Measurements from ENCODE around the gene NUBP1.

NUBP1 gene

DNA sequence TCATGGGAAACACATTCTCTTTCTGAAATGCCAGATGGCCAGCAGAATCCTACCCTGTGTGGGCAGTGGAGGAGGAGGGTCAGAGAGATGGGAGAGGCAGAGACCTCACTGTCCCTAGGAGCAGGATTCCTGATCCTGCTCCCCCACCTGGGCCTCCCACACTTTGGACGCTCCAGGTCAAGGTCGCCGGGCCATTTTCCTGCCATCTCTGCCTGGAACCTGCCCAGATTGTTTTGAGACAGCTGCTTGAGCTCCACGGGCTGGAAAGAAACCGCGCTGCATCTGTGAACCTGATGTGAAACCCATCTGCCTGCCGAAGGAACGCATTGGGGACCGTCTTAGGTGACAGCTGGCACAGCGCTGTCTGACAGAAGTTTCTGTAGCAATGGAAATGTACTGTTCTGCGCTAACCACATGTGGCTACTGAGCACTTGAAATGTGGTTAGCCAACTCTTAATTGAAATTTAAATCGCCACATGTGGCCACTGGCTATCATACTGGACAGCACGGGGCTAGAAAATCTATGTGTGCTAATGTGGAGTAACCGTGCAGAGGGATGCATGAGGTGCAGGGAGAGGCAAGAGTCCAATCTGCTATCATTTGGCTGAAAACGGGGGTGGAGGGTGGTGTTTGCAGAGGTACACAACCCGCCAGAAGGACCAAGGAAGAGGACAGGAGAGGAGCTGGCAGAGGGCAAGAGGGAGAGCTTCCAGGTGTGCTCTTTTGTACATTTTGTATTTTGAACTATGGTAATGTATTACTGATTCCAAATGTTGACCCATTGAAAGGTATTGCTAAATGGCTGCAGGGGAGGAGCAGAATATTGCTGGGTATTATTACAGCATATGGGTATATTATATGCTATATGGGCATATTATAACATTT is 15.4 kb upstream of the NUBP1 start:
- Histone ChIP-seq H3K4me1 (ENCODE audit: insufficient read depth, low read length, severe bottlenecking) (peaks cover 8% of the 10 kb centered on the region), H3K27me3 (ENCODE audit: insufficient read depth, low read length) (no peaks in the 10 kb centered on the region), H3K4me2 (ENCODE audit: low read length) (no peak overlapping the region), H2AFZ (ENCODE audit: low read length) (no peak overlapping the region), H3K9me2 (ENCODE audit: low read depth, low read length) (no peaks in the 10 kb centered on the region), H3K9me3 (ENCODE audit: low read length) (peaks cover 3% of the 10 kb centered on the region), H4K20me1 (ENCODE audit: insufficient read depth, low read length) (no peaks in the 10 kb centered on the region), H3K4me3 (ENCODE audit: low read depth, low read length, poor library complexity, severe bottlenecking) (no peak overlapping the region), H3K27ac (ENCODE audit: low read depth, low read length, poor library complexity, severe bottlenecking) (no peak overlapping the region), H3K9ac (ENCODE audit: low read length) (no peak overlapping the region), H3K36me3 (ENCODE audit: insufficient read depth, low read length) (no peaks in the 10 kb centered on the region; the same call in 1 of the 2 replicates), H3F3A (ENCODE audit: insufficient read depth, low read length) (no peaks in the 10 kb centered on the region), H3K79me2 (ENCODE audit: insufficient read depth, low read length) (no peaks in the 10 kb centered on the region)
- TF ChIP-seq, protein P1, sequence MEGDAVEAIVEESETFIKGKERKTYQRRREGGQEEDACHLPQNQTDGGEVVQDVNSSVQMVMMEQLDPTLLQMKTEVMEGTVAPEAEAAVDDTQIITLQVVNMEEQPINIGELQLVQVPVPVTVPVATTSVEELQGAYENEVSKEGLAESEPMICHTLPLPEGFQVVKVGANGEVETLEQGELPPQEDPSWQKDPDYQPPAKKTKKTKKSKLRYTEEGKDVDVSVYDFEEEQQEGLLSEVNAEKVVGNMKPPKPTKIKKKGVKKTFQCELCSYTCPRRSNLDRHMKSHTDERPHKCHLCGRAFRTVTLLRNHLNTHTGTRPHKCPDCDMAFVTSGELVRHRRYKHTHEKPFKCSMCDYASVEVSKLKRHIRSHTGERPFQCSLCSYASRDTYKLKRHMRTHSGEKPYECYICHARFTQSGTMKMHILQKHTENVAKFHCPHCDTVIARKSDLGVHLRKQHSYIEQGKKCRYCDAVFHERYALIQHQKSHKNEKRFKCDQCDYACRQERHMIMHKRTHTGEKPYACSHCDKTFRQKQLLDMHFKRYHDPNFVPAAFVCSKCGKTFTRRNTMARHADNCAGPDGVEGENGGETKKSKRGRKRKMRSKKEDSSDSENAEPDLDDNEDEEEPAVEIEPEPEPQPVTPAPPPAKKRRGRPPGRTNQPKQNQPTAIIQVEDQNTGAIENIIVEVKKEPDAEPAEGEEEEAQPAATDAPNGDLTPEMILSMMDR (IDR thresholded peaks at IDR 0.05; ENCODE audit: low read length) = no peak
- no peak for TF ChIP-seq EZH2 (IDR thresholded peaks at IDR 0.05; ENCODE audit: borderline replicate concordance, low read length)

GRCh38 chr16:10729104-10730048 is 14.3 kb upstream of the NUBP1 start:
- Histone ChIP-seq H4K20me1 (ENCODE audit: insufficient read depth, low read length) (no peaks in the 10 kb centered on the region), H3K27me3 (ENCODE audit: insufficient read depth, low read length) (no peaks in the 10 kb centered on the region), H3K4me3 (ENCODE audit: low read depth, low read length, poor library complexity, severe bottlenecking) (no peak overlapping the region), H3K79me2 (ENCODE audit: insufficient read depth, low read length) (no peaks in the 10 kb centered on the region), H3F3A (ENCODE audit: insufficient read depth, low read length) (no peaks in the 10 kb centered on the region), H3K9me3 (ENCODE audit: low read length) (peaks cover 4% of the 10 kb centered on the region), H3K4me2 (ENCODE audit: low read length) (no peak overlapping the region), H3K4me1 (ENCODE audit: insufficient read depth, low read length, severe bottlenecking) (peaks cover 8% of the 10 kb centered on the region), H3K36me3 (ENCODE audit: insufficient read depth, low read length) (no peaks in the 10 kb centered on the region; the same call in 1 of the 2 replicates), H2AFZ (ENCODE audit: low read length) (no peak overlapping the region), H3K9ac (ENCODE audit: low read length) (no peak overlapping the region), H3K9me2 (ENCODE audit: low read depth, low read length) (no peaks in the 10 kb centered on the region), H3K27ac (ENCODE audit: low read depth, low read length, poor library complexity, severe bottlenecking) (no peak overlapping the region)
- TF ChIP-seq, protein P1 (IDR thresholded peaks at IDR 0.05; ENCODE audit: low read length) = no peak
- TF ChIP-seq EZH2 (IDR thresholded peaks at IDR 0.05; ENCODE audit: borderline replicate concordance, low read length) = no peak

DNA sequence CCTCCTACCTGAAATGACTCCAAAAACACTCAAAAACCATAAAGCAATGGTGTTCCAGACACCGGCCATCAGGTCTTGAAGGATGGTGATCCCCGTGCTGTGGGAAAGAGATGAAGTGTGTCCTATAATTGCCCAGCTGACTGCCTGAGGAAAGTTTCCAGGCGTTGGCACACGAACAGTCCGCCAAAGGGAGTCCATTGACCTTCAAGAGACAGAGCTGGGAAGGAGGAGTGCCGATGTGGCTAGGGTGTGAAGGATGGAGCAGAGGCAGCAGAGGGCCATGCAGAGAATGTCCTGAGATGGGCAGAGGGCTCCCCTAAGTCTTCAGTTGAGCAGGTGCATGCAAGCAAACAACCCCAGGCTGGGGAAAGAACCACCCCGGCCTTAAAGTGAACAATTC is 11.9 kb upstream of the NUBP1 start:
- no peak overlapping the region for H3K9ac ChIP-seq (ENCODE audit: low read length)
- H3K4me1 ChIP-seq (ENCODE audit: insufficient read depth, low read length, severe bottlenecking) = peaks cover 10% of the 10 kb centered on the region
- H3K9me2 ChIP-seq (ENCODE audit: low read depth, low read length) = no peaks in the 10 kb centered on the region
- no peaks in the 10 kb centered on the region for H3K27me3 ChIP-seq (ENCODE audit: insufficient read depth, low read length)
- H3F3A ChIP-seq (ENCODE audit: insufficient read depth, low read length) = no peaks in the 10 kb centered on the region
- no peak overlapping the region for H3K27ac ChIP-seq (ENCODE audit: low read depth, low read length, poor library complexity, severe bottlenecking)
- peaks cover 4% of the 10 kb centered on the region for H3K9me3 ChIP-seq (ENCODE audit: low read length)
- H2AFZ ChIP-seq (ENCODE audit: low read length) = no peak overlapping the region
- H3K79me2 ChIP-seq (ENCODE audit: insufficient read depth, low read length) = no peaks in the 10 kb centered on the region
- no peak overlapping the region for H3K4me2 ChIP-seq (ENCODE audit: low read length)
- TF ChIP-seq, protein P1 (IDR thresholded peaks at IDR 0.05; ENCODE audit: low read length) = no peak
- no peak for TF ChIP-seq EZH2 (IDR thresholded peaks at IDR 0.05; ENCODE audit: borderline replicate concordance, low read length)
- no peaks in the 10 kb centered on the region; the same call in 1 of the 2 replicates for H3K36me3 ChIP-seq (ENCODE audit: insufficient read depth, low read length)
- no peak overlapping the region for H3K4me3 ChIP-seq (ENCODE audit: low read depth, low read length, poor library complexity, severe bottlenecking)
- H4K20me1 ChIP-seq (ENCODE audit: insufficient read depth, low read length) = no peaks in the 10 kb centered on the region

Data from OCI-LY1 (cell line).